ENCODE results near the gene CSE1L.
A peak's percentile ranks its signal among the peaks of the same experiment; 100 is the strongest.
"Not testable (repeated sequence)": the region's sequence is repeated elsewhere in the genome, so short reads cannot be mapped to it uniquely, and the experiment has no call there.

Gene CSE1L

GRCh38 chr20:49097159-49097558, 51.0 kb downstream of the CSE1L start:
- DNase-seq (ENCODE audit: insufficient read length, low spot score) = no peak

GRCh38 chr20:49098136-49098535, 52.0 kb downstream of the CSE1L start:
- FAIRE-seq = no peak
- TF ChIP-seq POLR2A (IDR thresholded peaks at IDR 0.05; ENCODE audit: low read depth, low read length) = no peak
- no peak for DNase-seq (ENCODE audit: insufficient read length, low spot score)

More at GRCh38 chr20:49097159-49097558, 51.0 kb downstream of the CSE1L start:
- no peak for TF ChIP-seq POLR2A (IDR thresholded peaks at IDR 0.05; ENCODE audit: low read depth, low read length)
- no peak for FAIRE-seq

DNA sequence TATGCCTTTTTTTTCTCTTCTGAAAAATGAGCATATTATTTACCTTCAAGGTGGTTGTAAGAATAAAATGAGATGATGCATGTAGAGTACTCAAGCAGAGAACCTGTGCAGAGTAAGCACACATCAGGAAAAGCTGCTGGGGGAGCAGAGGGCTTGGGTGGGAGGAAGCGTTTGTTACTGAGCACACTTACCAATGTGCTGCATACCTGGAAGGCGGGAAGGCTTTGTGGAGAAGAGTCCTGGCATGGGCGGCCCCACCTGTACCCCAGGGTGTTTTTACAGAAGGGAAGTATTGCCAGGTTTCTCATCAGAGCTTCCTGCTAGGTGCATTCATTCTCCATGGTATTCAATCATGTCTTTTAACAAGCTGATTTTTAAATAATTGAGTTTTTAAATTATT, 52.9 kb downstream of the CSE1L start:
- FAIRE-seq = no peak
- TF ChIP-seq POLR2A (IDR thresholded peaks at IDR 0.05; ENCODE audit: low read depth, low read length) = no peak

DNA sequence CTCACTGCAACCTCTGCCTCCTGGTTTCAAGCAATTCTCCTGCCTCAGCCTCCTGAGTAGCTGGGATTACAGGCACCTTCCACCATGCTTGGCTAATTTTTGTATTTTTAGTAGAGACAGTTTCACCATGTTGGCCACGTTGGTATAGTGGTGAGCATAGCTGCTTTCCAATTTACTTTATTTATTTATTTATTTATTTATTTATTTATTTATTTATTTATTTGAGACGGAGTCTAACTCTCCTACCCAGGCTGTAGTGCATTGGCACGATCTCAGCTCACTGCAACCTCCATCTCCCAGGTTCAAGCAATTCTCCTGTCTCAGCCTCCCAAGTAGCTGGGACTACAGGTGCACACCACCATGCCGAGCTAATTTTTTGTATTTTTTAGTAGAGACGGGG, 54.2 kb downstream of the CSE1L start:
- DNase-seq (ENCODE audit: insufficient read length, low spot score); FAIRE-seq: not testable (repeated sequence)

More for the DNA sequence above, 52.9 kb downstream of the CSE1L start:
- no peak for DNase-seq (ENCODE audit: insufficient read length, low spot score)

DNA sequence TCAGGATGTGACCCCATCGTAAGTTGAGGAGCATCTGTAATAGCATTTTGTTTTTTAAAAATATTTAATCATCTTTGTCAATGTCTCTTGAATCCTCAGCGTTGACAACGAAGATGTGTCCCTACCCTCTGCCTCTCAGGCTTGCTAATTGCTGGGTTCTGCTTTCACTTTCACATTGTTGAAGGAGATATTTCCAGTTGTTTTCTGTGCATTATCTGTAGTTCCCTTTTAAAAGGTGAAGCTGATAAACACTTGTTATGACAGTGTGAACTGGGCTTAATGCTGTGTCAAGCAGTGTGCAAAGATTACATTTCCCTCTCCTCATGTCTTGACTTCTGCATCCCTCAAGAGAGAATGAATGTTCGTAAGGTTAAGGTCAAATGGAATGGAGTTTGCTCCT, 54.9 kb downstream of the CSE1L start:
- no peak for DNase-seq (ENCODE audit: insufficient read length, low spot score)
- no peak for TF ChIP-seq POLR2A (IDR thresholded peaks at IDR 0.05; ENCODE audit: low read depth, low read length)
- FAIRE-seq = no peak

DNA sequence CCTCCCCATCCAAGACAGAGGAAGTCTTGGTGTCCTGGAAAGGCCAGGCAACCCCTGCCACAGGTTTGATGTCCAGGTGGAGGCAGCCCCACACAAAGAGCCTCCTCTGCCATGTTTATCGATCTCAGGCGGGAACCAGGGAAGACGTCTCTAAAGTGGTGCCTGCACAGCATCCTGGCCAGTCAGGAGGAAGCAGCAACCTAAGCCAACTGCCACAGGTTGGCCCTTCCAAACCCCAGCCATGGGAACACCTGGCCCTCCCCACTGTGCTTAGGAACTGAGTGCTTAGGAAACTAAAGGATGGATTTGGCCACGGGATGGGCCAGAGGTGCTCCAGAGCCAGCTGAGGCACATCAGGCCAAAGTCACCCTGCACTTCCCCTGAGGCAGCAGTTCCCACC, 56.9 kb downstream of the CSE1L start:
- FAIRE-seq (no peak), DNase-seq (ENCODE audit: insufficient read length, low spot score) (no peak)
- TF ChIP-seq POLR2A (IDR thresholded peaks at IDR 0.05; ENCODE audit: low read depth, low read length) = no peak

DNA sequence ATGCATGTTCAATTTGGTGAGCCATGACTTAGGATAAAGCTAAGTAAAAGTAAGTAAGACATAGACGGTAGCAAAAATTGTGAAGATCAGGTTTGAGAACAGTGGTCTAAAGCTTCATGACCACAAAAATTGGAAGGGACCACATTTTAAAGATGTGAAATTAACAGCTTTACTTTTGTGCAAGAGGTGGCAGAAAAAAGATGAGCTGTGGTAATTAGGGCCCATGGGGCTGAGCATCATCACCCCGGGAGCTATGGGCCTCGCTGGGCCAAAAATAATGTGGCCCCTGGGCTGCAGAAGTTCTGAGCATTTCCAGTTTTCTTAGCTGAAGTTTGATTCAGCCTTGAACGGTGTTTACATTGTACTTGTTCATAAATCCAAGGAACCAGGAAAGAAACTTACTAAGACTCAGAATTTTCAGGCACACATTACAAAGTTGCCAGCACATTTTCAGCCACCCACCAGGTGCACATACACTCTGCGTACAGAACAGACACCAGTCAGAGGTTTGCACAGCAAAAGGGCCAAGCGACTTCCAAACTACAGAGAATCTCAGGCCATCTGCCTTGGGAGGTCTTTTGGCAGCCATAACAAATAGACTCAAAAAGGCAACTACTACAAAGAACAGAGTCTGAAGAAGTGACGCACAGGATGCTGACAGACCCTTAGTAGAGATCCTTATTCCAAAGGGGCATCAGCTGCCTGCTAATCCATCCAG, 57.7 kb downstream of the CSE1L start:
- no peak for TF ChIP-seq POLR2A (IDR thresholded peaks at IDR 0.05; ENCODE audit: low read depth, low read length)

DNA sequence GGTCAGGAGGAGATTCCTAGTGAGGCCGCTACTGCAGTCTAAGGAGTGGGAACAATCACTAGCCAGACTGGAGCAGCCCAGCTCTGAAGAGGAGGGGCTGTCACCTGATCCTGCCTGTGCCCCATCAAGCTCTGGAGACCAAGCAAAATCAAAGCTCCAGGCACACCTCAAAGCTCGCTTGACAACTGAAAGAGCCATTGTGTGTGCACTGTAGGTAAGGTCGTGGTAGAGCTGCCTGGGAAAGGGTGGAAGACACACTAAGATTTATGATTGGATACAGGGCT, 58.2 kb downstream of the CSE1L start:
- DNase-seq (ENCODE audit: insufficient read length, low spot score) = no peak
- no peak for TF ChIP-seq POLR2A (IDR thresholded peaks at IDR 0.05; ENCODE audit: low read depth, low read length)
- FAIRE-seq = no peak

More for the DNA sequence above, 57.7 kb downstream of the CSE1L start:
- DNase-seq (ENCODE audit: insufficient read length, low spot score) (no peak), FAIRE-seq (no peak)

DNA sequence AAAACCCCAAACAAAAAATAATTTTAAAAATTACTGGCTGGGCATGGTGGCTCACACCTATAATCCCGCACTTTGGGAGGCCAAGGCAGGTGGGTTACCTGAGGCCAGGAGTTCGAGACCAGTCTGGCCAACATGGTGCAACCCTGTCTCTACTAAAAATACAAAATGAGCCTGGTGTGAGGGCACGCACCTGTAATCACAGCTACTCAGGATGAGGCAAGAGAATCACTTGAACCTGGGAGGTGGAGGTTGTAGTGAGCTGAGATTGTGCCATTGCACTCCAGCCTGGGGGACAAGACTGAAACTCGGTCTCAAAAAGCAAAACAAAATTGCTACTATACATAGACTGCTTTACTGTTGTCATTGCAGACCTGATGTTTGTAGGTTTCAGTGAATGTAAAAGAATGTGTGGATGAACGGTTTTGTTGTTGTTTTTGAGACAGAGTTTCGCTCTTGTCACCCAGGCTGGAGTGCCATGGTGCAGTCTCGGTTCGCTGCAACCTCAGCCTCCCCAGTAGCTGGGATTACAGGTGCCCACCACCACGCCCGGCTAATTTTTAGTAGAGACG, 59.0 kb downstream of the CSE1L start:
- not testable (repeated sequence) for DNase-seq (ENCODE audit: insufficient read length, low spot score); FAIRE-seq

DNA sequence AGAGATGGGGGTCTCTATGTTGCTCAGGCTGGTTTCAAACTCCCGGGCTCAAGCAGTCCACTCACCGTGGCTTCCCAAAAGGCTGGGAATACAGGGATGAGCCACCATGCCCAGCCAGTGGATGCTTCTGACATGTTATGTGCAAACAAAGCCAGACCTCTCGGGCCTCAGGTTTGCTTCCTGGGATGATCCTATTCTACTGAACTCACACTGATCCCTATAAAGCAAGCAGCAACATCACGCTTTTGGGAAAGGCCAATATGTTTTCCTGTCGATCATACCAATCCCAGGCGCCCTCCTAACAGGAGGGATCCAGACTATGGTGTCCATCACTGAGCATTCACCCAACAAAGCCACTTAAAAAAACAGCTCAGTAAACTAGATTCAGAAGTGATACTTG, 60.2 kb downstream of the CSE1L start:
- FAIRE-seq (no peak), DNase-seq (ENCODE audit: insufficient read length, low spot score) (no peak)

GRCh38 chr20:49110767-49111694, 64.9 kb downstream of the CSE1L start:
- no peak for FAIRE-seq
- no peak for TF ChIP-seq POLR2A (IDR thresholded peaks at IDR 0.05; ENCODE audit: low read depth, low read length)
- no peak for DNase-seq (ENCODE audit: insufficient read length, low spot score)

More for the DNA sequence above, 60.2 kb downstream of the CSE1L start:
- TF ChIP-seq POLR2A (IDR thresholded peaks at IDR 0.05; ENCODE audit: low read depth, low read length) = no peak

DNA sequence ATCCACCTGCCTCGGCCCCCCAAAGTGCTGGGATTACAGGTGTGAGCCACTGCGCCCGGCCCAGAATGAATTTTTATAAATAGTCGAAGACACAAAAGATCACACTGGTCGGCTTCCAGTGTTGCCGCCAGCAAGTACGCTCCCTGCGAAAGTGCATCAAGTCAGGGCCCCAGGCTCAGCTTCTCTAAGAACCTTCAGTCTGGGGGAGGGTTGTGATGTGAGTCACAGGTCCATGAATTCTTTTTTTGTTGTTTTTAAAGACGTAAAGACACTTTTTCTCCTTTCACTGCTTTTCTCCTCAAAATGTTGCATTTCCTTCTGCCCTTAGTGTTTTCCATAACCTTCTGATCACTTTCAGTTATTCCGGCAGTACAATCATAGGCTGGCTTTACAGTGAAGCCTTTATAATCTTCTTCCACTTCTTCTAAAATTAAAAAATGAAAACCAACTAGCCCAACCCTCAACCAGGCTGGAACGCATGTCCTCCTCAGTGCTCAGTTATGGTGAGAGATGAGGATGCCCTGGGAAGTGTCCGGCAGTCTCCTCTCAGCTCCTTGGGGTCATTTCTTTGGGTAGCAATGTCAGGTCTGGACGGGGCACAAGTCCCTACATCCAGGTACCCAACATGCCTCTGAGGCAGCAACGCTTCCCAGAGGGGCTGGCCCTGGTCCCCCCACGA, 66.6 kb downstream of the CSE1L start:
- TF ChIP-seq POLR2A (IDR thresholded peaks at IDR 0.05; ENCODE audit: low read depth, low read length) = no peak
- peak; percentile 19 for DNase-seq (ENCODE audit: insufficient read length, low spot score)
- FAIRE-seq = no peak

GRCh38 chr20:49115564-49115963, 69.5 kb downstream of the CSE1L start:
- FAIRE-seq (no peak), DNase-seq (ENCODE audit: insufficient read length, low spot score) (no peak)
- TF ChIP-seq POLR2A (IDR thresholded peaks at IDR 0.05; ENCODE audit: low read depth, low read length) = no peak

DNA sequence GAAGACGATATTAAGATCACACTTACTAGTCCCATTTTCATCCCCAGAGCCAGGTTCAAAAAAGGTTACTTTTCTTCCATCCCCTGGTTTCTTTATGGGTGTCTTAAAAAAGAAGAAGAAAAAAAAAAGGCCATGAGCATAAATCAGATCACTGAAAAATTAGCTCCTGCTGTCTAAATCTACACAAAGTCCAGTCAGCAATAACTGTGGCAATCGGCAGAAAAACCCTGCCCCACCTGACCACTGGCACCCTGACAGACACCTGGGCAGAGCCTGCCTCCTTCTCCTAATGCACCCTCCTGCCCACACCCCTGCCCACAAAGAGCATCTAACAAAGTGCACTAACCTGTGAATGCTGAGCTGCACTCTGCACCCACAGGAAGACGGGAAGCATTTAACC, 72.2 kb downstream of the CSE1L start:
- DNase-seq (ENCODE audit: insufficient read length, low spot score) = no peak
- no peak for FAIRE-seq
- TF ChIP-seq POLR2A (IDR thresholded peaks at IDR 0.05; ENCODE audit: low read depth, low read length) = no peak
